ENCODE measurements around the gene SHB. TPM values are rescaled to one million over a fixed set of nuclear protein-coding genes. Genes with fewer than 3 reads are reported as not detected.

The SHB gene
- total RNA-seq, 1 experiment from 2014 or later, result 12.2 TPM

DNA sequence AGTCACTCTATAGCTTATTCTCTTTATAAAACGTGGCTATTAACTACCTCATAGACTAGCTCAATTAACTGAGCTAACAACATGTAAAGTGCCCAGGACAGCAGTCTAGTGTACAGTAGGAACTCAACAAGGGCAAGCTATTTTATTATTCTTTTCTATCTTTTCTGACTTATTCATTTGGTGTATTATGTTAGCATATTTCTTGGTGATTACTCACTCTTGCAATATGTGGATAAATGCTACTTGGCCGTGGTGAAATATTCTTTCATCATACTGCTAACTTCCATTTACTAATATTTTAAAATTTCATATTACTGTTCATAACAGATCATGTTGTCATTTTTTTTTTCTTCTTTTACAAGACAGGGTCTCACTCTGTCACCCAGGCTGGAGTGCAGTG lies 170.0 kb downstream of the SHB start:
- ChIA-PET CTCF (interaction anchor here (0.7 kb wide), 1 partner anchor 434 kb away, joined by 3 read pairs; no protein-coding TSS in a partner anchor), POLR2A (no interaction called here)
- no peaks in the 10 kb centered on the region for H3K9me3 Mint-ChIP-seq
- ATAC-seq (no peak), DNase-seq (ENCODE audit: low spot score) (no peak)
- no peak overlapping the region for H3K27ac Mint-ChIP-seq
- TF ChIP-seq, protein P1, sequence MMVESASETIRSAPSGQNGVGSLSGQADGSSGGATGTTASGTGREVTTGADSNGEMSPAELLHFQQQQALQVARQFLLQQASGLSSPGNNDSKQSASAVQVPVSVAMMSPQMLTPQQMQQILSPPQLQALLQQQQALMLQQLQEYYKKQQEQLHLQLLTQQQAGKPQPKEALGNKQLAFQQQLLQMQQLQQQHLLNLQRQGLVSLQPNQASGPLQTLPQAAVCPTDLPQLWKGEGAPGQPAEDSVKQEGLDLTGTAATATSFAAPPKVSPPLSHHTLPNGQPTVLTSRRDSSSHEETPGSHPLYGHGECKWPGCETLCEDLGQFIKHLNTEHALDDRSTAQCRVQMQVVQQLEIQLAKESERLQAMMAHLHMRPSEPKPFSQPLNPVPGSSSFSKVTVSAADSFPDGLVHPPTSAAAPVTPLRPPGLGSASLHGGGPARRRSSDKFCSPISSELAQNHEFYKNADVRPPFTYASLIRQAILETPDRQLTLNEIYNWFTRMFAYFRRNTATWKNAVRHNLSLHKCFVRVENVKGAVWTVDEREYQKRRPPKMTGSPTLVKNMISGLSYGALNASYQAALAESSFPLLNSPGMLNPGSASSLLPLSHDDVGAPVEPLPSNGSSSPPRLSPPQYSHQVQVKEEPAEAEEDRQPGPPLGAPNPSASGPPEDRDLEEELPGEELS (CRISPR knock-in tag; IDR thresholded peaks at IDR 0.05), result no peak
- TF ChIP-seq, protein P2, sequence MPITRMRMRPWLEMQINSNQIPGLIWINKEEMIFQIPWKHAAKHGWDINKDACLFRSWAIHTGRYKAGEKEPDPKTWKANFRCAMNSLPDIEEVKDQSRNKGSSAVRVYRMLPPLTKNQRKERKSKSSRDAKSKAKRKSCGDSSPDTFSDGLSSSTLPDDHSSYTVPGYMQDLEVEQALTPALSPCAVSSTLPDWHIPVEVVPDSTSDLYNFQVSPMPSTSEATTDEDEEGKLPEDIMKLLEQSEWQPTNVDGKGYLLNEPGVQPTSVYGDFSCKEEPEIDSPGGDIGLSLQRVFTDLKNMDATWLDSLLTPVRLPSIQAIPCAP (CRISPR knock-in tag; IDR thresholded peaks at IDR 0.05), result no peak
- TF ChIP-seq ELF4 (CRISPR knock-in tag; IDR thresholded peaks at IDR 0.05; ENCODE audit: low read depth) (no peak), TEAD1 (CRISPR knock-in tag; IDR thresholded peaks at IDR 0.05) (no peak), ZMAT4 (CRISPR knock-in tag; IDR thresholded peaks at IDR 0.05) (no peak), SOX15 (CRISPR knock-in tag; IDR thresholded peaks at IDR 0.05) (no peak), PRRX2 (CRISPR knock-in tag; IDR thresholded peaks at IDR 0.05) (no peak), NR1H2 (CRISPR knock-in tag; IDR thresholded peaks at IDR 0.05) (no peak), NR3C1 (CRISPR knock-in tag; conservative IDR thresholded peaks at IDR 0.05; ENCODE audit: low read depth) (no peak)
- TF ChIP-seq, protein P3, sequence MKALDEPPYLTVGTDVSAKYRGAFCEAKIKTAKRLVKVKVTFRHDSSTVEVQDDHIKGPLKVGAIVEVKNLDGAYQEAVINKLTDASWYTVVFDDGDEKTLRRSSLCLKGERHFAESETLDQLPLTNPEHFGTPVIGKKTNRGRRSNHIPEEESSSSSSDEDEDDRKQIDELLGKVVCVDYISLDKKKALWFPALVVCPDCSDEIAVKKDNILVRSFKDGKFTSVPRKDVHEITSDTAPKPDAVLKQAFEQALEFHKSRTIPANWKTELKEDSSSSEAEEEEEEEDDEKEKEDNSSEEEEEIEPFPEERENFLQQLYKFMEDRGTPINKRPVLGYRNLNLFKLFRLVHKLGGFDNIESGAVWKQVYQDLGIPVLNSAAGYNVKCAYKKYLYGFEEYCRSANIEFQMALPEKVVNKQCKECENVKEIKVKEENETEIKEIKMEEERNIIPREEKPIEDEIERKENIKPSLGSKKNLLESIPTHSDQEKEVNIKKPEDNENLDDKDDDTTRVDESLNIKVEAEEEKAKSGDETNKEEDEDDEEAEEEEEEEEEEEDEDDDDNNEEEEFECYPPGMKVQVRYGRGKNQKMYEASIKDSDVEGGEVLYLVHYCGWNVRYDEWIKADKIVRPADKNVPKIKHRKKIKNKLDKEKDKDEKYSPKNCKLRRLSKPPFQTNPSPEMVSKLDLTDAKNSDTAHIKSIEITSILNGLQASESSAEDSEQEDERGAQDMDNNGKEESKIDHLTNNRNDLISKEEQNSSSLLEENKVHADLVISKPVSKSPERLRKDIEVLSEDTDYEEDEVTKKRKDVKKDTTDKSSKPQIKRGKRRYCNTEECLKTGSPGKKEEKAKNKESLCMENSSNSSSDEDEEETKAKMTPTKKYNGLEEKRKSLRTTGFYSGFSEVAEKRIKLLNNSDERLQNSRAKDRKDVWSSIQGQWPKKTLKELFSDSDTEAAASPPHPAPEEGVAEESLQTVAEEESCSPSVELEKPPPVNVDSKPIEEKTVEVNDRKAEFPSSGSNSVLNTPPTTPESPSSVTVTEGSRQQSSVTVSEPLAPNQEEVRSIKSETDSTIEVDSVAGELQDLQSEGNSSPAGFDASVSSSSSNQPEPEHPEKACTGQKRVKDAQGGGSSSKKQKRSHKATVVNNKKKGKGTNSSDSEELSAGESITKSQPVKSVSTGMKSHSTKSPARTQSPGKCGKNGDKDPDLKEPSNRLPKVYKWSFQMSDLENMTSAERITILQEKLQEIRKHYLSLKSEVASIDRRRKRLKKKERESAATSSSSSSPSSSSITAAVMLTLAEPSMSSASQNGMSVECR (CRISPR knock-in tag; IDR thresholded peaks at IDR 0.05; ENCODE audit: borderline replicate concordance), result no peak
- peaks cover 8% of the 10 kb centered on the region for H3K4me1 Mint-ChIP-seq
- no peak overlapping the region for H3K4me3 Mint-ChIP-seq
- H3K27me3 Mint-ChIP-seq (ENCODE audit: low read depth), result no peaks in the 10 kb centered on the region
- peaks cover 27% of the 10 kb centered on the region for H3K36me3 Mint-ChIP-seq

DNA sequence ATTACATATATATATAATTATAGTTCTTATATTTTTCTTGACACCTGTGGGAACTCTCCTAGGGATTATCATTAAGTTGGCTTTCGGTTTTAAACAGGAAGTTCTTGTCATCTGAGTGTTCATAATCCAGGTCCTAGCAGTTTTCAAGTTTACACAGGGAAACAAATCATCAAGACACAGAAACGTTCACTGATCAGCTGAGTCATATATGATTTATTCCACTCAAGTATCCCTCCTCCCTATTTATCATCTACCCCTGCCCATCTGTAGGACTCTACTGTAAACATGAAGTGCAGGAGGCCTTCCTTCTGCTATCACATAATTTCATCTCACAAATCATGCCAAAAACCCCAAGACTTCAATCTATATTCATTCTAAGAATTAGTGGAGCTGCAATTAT lies 171.4 kb downstream of the SHB start:
- CTCF ChIA-PET, result no interaction called here
- peaks cover 3% of the 10 kb centered on the region for H3K4me1 Mint-ChIP-seq
- H3K9me3 Mint-ChIP-seq, result no peaks in the 10 kb centered on the region
- TF ChIP-seq AFF4 (CRISPR knock-in tag; IDR thresholded peaks at IDR 0.05; ENCODE audit: borderline replicate concordance) (no peak), SMAD4 (CRISPR knock-in tag; IDR thresholded peaks at IDR 0.05) (no peak), ZNF416 (CRISPR knock-in tag; IDR thresholded peaks at IDR 0.05) (no peak), STAT6 (CRISPR knock-in tag; conservative IDR thresholded peaks at IDR 0.05; ENCODE audit: low read depth) (no peak), SP1 (CRISPR knock-in tag; conservative IDR thresholded peaks at IDR 0.05) (no peak), NR2C2 (CRISPR knock-in tag; IDR thresholded peaks at IDR 0.05) (no peak), JAZF1 (CRISPR knock-in tag; IDR thresholded peaks at IDR 0.05) (no peak), PRRX2 (CRISPR knock-in tag; IDR thresholded peaks at IDR 0.05) (no peak), GTF2I (CRISPR knock-in tag; conservative IDR thresholded peaks at IDR 0.05) (no peak), ZNF263 (CRISPR knock-in tag; IDR thresholded peaks at IDR 0.05; ENCODE audit: low read depth) (no peak)
- TF ChIP-seq, protein P4, sequence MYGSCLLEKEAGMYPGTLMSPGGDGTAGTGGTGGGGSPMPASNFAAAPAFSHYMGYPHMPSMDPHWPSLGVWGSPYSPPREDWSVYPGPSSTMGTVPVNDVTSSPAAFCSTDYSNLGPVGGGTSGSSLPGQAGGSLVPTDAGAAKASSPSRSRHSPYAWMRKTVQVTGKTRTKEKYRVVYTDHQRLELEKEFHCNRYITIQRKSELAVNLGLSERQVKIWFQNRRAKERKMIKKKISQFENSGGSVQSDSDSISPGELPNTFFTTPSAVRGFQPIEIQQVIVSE (CRISPR knock-in tag; IDR thresholded peaks at IDR 0.05; ENCODE audit: borderline replicate concordance), result no peak
- TF ChIP-seq, protein P5, sequence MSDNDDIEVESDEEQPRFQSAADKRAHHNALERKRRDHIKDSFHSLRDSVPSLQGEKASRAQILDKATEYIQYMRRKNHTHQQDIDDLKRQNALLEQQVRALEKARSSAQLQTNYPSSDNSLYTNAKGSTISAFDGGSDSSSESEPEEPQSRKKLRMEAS (CRISPR knock-in tag; IDR thresholded peaks at IDR 0.05), result no peak

More for the DNA sequence above, 171.4 kb downstream of the SHB start:
- Mint-ChIP-seq H3K27ac (no peak overlapping the region), H3K36me3 (peaks cover 36% of the 10 kb centered on the region), H3K4me3 (no peak overlapping the region), H3K27me3 (ENCODE audit: low read depth) (no peaks in the 10 kb centered on the region)
- POLR2A ChIA-PET, result no interaction called here
- DNase-seq (ENCODE audit: low spot score) (no peak), ATAC-seq (no peak)

All from WTC11 (cell line).